OCI-LY3 (cell line): Measurements from ENCODE around the gene ITM2C.

ENCODE experiments used
- H2AFZ ChIP-seq: fragments of 200-600, 300-600 bp; shearing (Covaris generic); 2 replicates; pipeline ENCODE4 v1.6.0; 2014; ENCODE audit warnings: antibody characterized with exemption, low read depth, low read length
- H3K27ac ChIP-seq: fragments of 200-600, 300-600 bp; sonication (generic); 2 replicates; pipeline ENCODE4 v1.5.1; 2014; ENCODE audit warnings: mild to moderate bottlenecking, low read length, moderate library complexity, mixed read lengths
- H3K27me3 ChIP-seq: fragments of 200-600, 300-600 bp; sonication (generic); 2 replicates; pipeline ENCODE4 v1.6.1; 2014; ENCODE audit warnings: low read depth, low read length, mixed read lengths
- H3K36me3 ChIP-seq: fragments of 200-600, 300-600 bp; sonication (generic); replicated peaks from 2 replicates; pipeline ENCODE3; 2014; ENCODE audit warnings: low read depth, low read length, mixed read lengths
- H3K4me1 ChIP-seq: fragments of 300-600, 200-600 bp; sonication (generic); 2 replicates; pipeline ENCODE4 v1.6.1; 2014; ENCODE audit warnings: low read length, mixed read lengths
- H3K4me2 ChIP-seq: fragments of 200-600, 300-600 bp; sonication (generic); 2 replicates; pipeline ENCODE4 v1.6.1; 2014; ENCODE audit warnings: low read length, mixed read lengths
- H3K4me3 ChIP-seq: fragments of 300-600, 200-600 bp; sonication (generic); 2 replicates; pipeline ENCODE4 v1.5.1; 2014; ENCODE audit warnings: antibody characterized with exemption, mild to moderate bottlenecking, low read length, moderate library complexity
- H3K79me2 ChIP-seq: fragments of 300-600, 200-600 bp; shearing (Covaris generic); 2 replicates; pipeline ENCODE4 v1.6.1; 2014; ENCODE audit warnings: mild to moderate bottlenecking, low read length, mixed read lengths
- H3K9ac ChIP-seq: fragments of 300-600, 200-600 bp; shearing (Covaris generic); 2 replicates; pipeline ENCODE4 v1.6.0; 2014; ENCODE audit warnings: mild to moderate bottlenecking, low read length, moderate library complexity
- H3K9me3 ChIP-seq: fragments of 200-600, 300-600 bp; shearing (Covaris generic); 2 replicates; pipeline ENCODE4 v1.6.1; 2014; ENCODE audit warnings: low read length, mixed read lengths; ENCODE audit not compliant: insufficient read depth
- H4K20me1 ChIP-seq: fragments of 200-600, 300-600 bp; sonication (generic); 2 replicates; pipeline ENCODE4 v1.6.1; 2016; ENCODE audit warnings: low read length, mixed read lengths; ENCODE audit not compliant: insufficient read depth
- CTCF ChIP-seq: fragments of 200-600, 300-600 bp; sonication (generic); IDR thresholded peaks from 2 replicates; pipeline ENCODE4 v1.5.1; 2014; ENCODE audit warnings: antibody characterized with exemption, low read length, low read depth
- EZH2phosphoT487 ChIP-seq: fragments of 200-600 bp; shearing (Covaris generic); IDR thresholded peaks from 2 replicates; pipeline ENCODE4 v1.6.1; 2018; ENCODE audit warnings: antibody characterized with exemption, mixed run types, low read depth

The ITM2C gene

GRCh38 chr2:230903231-230904150 is 38.7 kb downstream of the ITM2C start:
- no peak overlapping the region for H2AFZ ChIP-seq
- no peak overlapping the region for H3K27ac ChIP-seq
- peaks cover 29% of the 10 kb centered on the region for H3K4me1 ChIP-seq
- no peak overlapping the region for H3K9ac ChIP-seq
- H3K36me3 ChIP-seq = no peaks in the 10 kb centered on the region
- H3K4me3 ChIP-seq = no peak overlapping the region
- TF ChIP-seq CTCF (no peak), EZH2phosphoT487 (no peak)
- H3K27me3 ChIP-seq = no peaks in the 10 kb centered on the region
- H4K20me1 ChIP-seq = no peaks in the 10 kb centered on the region
- no peaks in the 10 kb centered on the region for H3K9me3 ChIP-seq
- H3K79me2 ChIP-seq = no peaks in the 10 kb centered on the region
- no peak overlapping the region for H3K4me2 ChIP-seq

GRCh38 chr2:230904856-230905447 is 40.2 kb downstream of the ITM2C start:
- Histone ChIP-seq H3K4me3 (no peak overlapping the region), H3K9ac (no peak overlapping the region), H3K9me3 (no peaks in the 10 kb centered on the region), H3K27ac (no peak overlapping the region), H3K27me3 (no peaks in the 10 kb centered on the region), H3K4me1 (peaks cover 18% of the 10 kb centered on the region), H3K79me2 (no peaks in the 10 kb centered on the region), H4K20me1 (no peaks in the 10 kb centered on the region), H2AFZ (no peak overlapping the region), H3K36me3 (no peaks in the 10 kb centered on the region), H3K4me2 (no peak overlapping the region)
- TF ChIP-seq EZH2phosphoT487 (no peak), CTCF (no peak)

GRCh38 chr2:230905448-230906421 is 41.0 kb downstream of the ITM2C start:
- no peak overlapping the region for H3K27ac ChIP-seq
- H3K27me3 ChIP-seq = no peaks in the 10 kb centered on the region
- peaks cover 11% of the 10 kb centered on the region for H3K4me1 ChIP-seq
- no peak overlapping the region for H3K4me2 ChIP-seq
- no peak overlapping the region for H2AFZ ChIP-seq
- H3K4me3 ChIP-seq = no peak overlapping the region
- H3K79me2 ChIP-seq = no peaks in the 10 kb centered on the region
- no peak overlapping the region for H3K9ac ChIP-seq
- TF ChIP-seq EZH2phosphoT487 (no peak), CTCF (no peak)
- no peaks in the 10 kb centered on the region for H4K20me1 ChIP-seq
- H3K36me3 ChIP-seq = no peaks in the 10 kb centered on the region
- H3K9me3 ChIP-seq = no peaks in the 10 kb centered on the region
